ENCODE results near the gene SOSTDC1.
A peak's percentile ranks its signal among the peaks of the same experiment; 100 is the strongest.

Gene SOSTDC1

GRCh38 chr7:16431646-16432424 is 33.7 kb downstream of the SOSTDC1 start:
- Histone ChIP-seq H3K27ac (ENCODE audit: low read depth, low read length) (no peak overlapping the region), H3K36me3 (ENCODE audit: control insufficient read depth, insufficient read depth, low read length) (no peaks in the 10 kb centered on the region), H3K4me1 (ENCODE audit: control insufficient read depth, insufficient read depth, low read length) (no peaks in the 10 kb centered on the region), H3K9ac (ENCODE audit: low read depth, low read length) (no peak overlapping the region), H3K9me3 (ENCODE audit: control insufficient read depth, insufficient read depth, low read length) (no peaks in the 10 kb centered on the region), H3K4me3 (ENCODE audit: low read depth, low read length) (no peak overlapping the region), H3K27me3 (ENCODE audit: control insufficient read depth, insufficient read depth, low read length) (no peaks in the 10 kb centered on the region)

GRCh38 chr7:16430133-16430532 is 35.4 kb downstream of the SOSTDC1 start:
- Histone ChIP-seq H3K36me3 (ENCODE audit: control insufficient read depth, insufficient read depth, low read length) (no peaks in the 10 kb centered on the region), H3K9me3 (ENCODE audit: control insufficient read depth, insufficient read depth, low read length) (no peaks in the 10 kb centered on the region), H3K9ac (ENCODE audit: low read depth, low read length) (no peak overlapping the region), H3K4me3 (ENCODE audit: low read depth, low read length) (no peak overlapping the region), H3K4me1 (ENCODE audit: control insufficient read depth, insufficient read depth, low read length) (no peaks in the 10 kb centered on the region), H3K27me3 (ENCODE audit: control insufficient read depth, insufficient read depth, low read length) (no peaks in the 10 kb centered on the region), H3K27ac (ENCODE audit: low read depth, low read length) (no peak overlapping the region)

GRCh38 chr7:16428672-16429071 is 36.9 kb downstream of the SOSTDC1 start:
- Histone ChIP-seq H3K27ac (ENCODE audit: low read depth, low read length) (no peak overlapping the region), H3K9ac (ENCODE audit: low read depth, low read length) (no peak overlapping the region), H3K9me3 (ENCODE audit: control insufficient read depth, insufficient read depth, low read length) (no peaks in the 10 kb centered on the region), H3K4me3 (ENCODE audit: low read depth, low read length) (no peak overlapping the region), H3K27me3 (ENCODE audit: control insufficient read depth, insufficient read depth, low read length) (no peaks in the 10 kb centered on the region), H3K36me3 (ENCODE audit: control insufficient read depth, insufficient read depth, low read length) (no peaks in the 10 kb centered on the region), H3K4me1 (ENCODE audit: control insufficient read depth, insufficient read depth, low read length) (no peaks in the 10 kb centered on the region)

GRCh38 chr7:16428182-16428581 is 37.4 kb downstream of the SOSTDC1 start:
- no peaks in the 10 kb centered on the region for H3K36me3 ChIP-seq (ENCODE audit: control insufficient read depth, insufficient read depth, low read length)
- H3K9ac ChIP-seq (ENCODE audit: low read depth, low read length) = no peak overlapping the region
- H3K4me3 ChIP-seq (ENCODE audit: low read depth, low read length) = no peak overlapping the region
- no peaks in the 10 kb centered on the region for H3K27me3 ChIP-seq (ENCODE audit: control insufficient read depth, insufficient read depth, low read length)
- H3K4me1 ChIP-seq (ENCODE audit: control insufficient read depth, insufficient read depth, low read length) = no peaks in the 10 kb centered on the region
- H3K27ac ChIP-seq (ENCODE audit: low read depth, low read length) = no peak overlapping the region
- H3K9me3 ChIP-seq (ENCODE audit: control insufficient read depth, insufficient read depth, low read length) = no peaks in the 10 kb centered on the region

GRCh38 chr7:16423761-16424160 is 41.8 kb downstream of the SOSTDC1 start:
- Histone ChIP-seq H3K9me3 (ENCODE audit: control insufficient read depth, insufficient read depth, low read length) (no peaks in the 10 kb centered on the region), H3K4me1 (ENCODE audit: control insufficient read depth, insufficient read depth, low read length) (peaks cover 12% of the 10 kb centered on the region), H3K9ac (ENCODE audit: low read depth, low read length) (no peak overlapping the region), H3K27me3 (ENCODE audit: control insufficient read depth, insufficient read depth, low read length) (peaks cover 21% of the 10 kb centered on the region), H3K36me3 (ENCODE audit: control insufficient read depth, insufficient read depth, low read length) (no peaks in the 10 kb centered on the region), H3K27ac (ENCODE audit: low read depth, low read length) (no peak overlapping the region), H3K4me3 (ENCODE audit: low read depth, low read length) (no peak overlapping the region)

GRCh38 chr7:16422917-16423316 is 42.6 kb downstream of the SOSTDC1 start:
- Histone ChIP-seq H3K9ac (ENCODE audit: low read depth, low read length) (no peak overlapping the region), H3K36me3 (ENCODE audit: control insufficient read depth, insufficient read depth, low read length) (no peaks in the 10 kb centered on the region), H3K4me1 (ENCODE audit: control insufficient read depth, insufficient read depth, low read length) (peaks cover 12% of the 10 kb centered on the region), H3K27me3 (ENCODE audit: control insufficient read depth, insufficient read depth, low read length) (peaks cover 21% of the 10 kb centered on the region), H3K4me3 (ENCODE audit: low read depth, low read length) (no peak overlapping the region), H3K9me3 (ENCODE audit: control insufficient read depth, insufficient read depth, low read length) (no peaks in the 10 kb centered on the region), H3K27ac (ENCODE audit: low read depth, low read length) (no peak overlapping the region)

- no peak overlapping the region for H3K9ac ChIP-seq (ENCODE audit: low read depth, low read length)
- no peaks in the 10 kb centered on the region for H3K36me3 ChIP-seq (ENCODE audit: control insufficient read depth, insufficient read depth, low read length)
- peaks cover 12% of the 10 kb centered on the region for H3K4me1 ChIP-seq (ENCODE audit: control insufficient read depth, insufficient read depth, low read length)
- no peaks in the 10 kb centered on the region for H3K9me3 ChIP-seq (ENCODE audit: control insufficient read depth, insufficient read depth, low read length)
- peak overlapping the region; percentile 40 for H3K27ac ChIP-seq (ENCODE audit: low read depth, low read length)
- H3K27me3 ChIP-seq (ENCODE audit: control insufficient read depth, insufficient read depth, low read length) = peaks cover 21% of the 10 kb centered on the region
- H3K4me3 ChIP-seq (ENCODE audit: low read depth, low read length) = peak overlapping the region; percentile 67; the same call in 1 of the 2 replicates
Observed at GRCh38 chr7:16422103-16422435, 43.5 kb downstream of the SOSTDC1 start.

GRCh38 chr7:16421333-16422102 is 44.0 kb downstream of the SOSTDC1 start, which contains the start of gene CRPPA:
Gene CRPPA, minus strand, starts transcription at chr7:16421538. Its CDS starts 216 bp downstream, at chr7:16421322.
- H3K9me3 ChIP-seq (ENCODE audit: control insufficient read depth, insufficient read depth, low read length) = no peaks in the 10 kb centered on the region
- peak within 1 kb of the TSS; percentile 67 for H3K4me3 ChIP-seq (ENCODE audit: low read depth, low read length)
- peak within 1 kb of the TSS; percentile 64 for H3K9ac ChIP-seq (ENCODE audit: low read depth, low read length)

GRCh38 chr7:16420649-16421332 is 44.7 kb downstream of the SOSTDC1 start:
- H3K27ac ChIP-seq (ENCODE audit: low read depth, low read length) = peak overlapping the region; percentile 73
- no peaks in the 10 kb centered on the region for H3K9me3 ChIP-seq (ENCODE audit: control insufficient read depth, insufficient read depth, low read length)
- peaks cover 21% of the 10 kb centered on the region for H3K27me3 ChIP-seq (ENCODE audit: control insufficient read depth, insufficient read depth, low read length)
- no peaks in the 10 kb centered on the region for H3K36me3 ChIP-seq (ENCODE audit: control insufficient read depth, insufficient read depth, low read length)
- H3K4me3 ChIP-seq (ENCODE audit: low read depth, low read length) = peak overlapping the region; percentile 67
- H3K9ac ChIP-seq (ENCODE audit: low read depth, low read length) = peak overlapping the region; percentile 64
- H3K4me1 ChIP-seq (ENCODE audit: control insufficient read depth, insufficient read depth, low read length) = peaks cover 12% of the 10 kb centered on the region

More at GRCh38 chr7:16421333-16422102, 44.0 kb downstream of the SOSTDC1 start, which contains the start of gene CRPPA:
- Histone ChIP-seq H3K36me3 (ENCODE audit: control insufficient read depth, insufficient read depth, low read length) (no peaks in the 10 kb centered on the region), H3K27me3 (ENCODE audit: control insufficient read depth, insufficient read depth, low read length) (peaks cover 21% of the 10 kb centered on the region), H3K27ac (ENCODE audit: low read depth, low read length) (peak within 1 kb of the TSS; percentile 73), H3K4me1 (ENCODE audit: control insufficient read depth, insufficient read depth, low read length) (peaks cover 12% of the 10 kb centered on the region)

GRCh38 chr7:16420329-16420648 is 45.2 kb downstream of the SOSTDC1 start:
- H3K4me3 ChIP-seq (ENCODE audit: low read depth, low read length) = peak overlapping the region; percentile 67
- no peaks in the 10 kb centered on the region for H3K9me3 ChIP-seq (ENCODE audit: control insufficient read depth, insufficient read depth, low read length)
- no peak overlapping the region for H3K27ac ChIP-seq (ENCODE audit: low read depth, low read length)
- no peak overlapping the region; the same call in 1 of the 2 replicates for H3K9ac ChIP-seq (ENCODE audit: low read depth, low read length)
- H3K27me3 ChIP-seq (ENCODE audit: control insufficient read depth, insufficient read depth, low read length) = peaks cover 21% of the 10 kb centered on the region
- peaks cover 12% of the 10 kb centered on the region for H3K4me1 ChIP-seq (ENCODE audit: control insufficient read depth, insufficient read depth, low read length)
- H3K36me3 ChIP-seq (ENCODE audit: control insufficient read depth, insufficient read depth, low read length) = no peaks in the 10 kb centered on the region

- H3K36me3 ChIP-seq (ENCODE audit: control insufficient read depth, insufficient read depth, low read length) = no peaks in the 10 kb centered on the region
- H3K9ac ChIP-seq (ENCODE audit: low read depth, low read length) = no peak overlapping the region
- H3K9me3 ChIP-seq (ENCODE audit: control insufficient read depth, insufficient read depth, low read length) = no peaks in the 10 kb centered on the region
- peaks cover 12% of the 10 kb centered on the region for H3K4me1 ChIP-seq (ENCODE audit: control insufficient read depth, insufficient read depth, low read length)
- peaks cover 21% of the 10 kb centered on the region for H3K27me3 ChIP-seq (ENCODE audit: control insufficient read depth, insufficient read depth, low read length)
- H3K27ac ChIP-seq (ENCODE audit: low read depth, low read length) = no peak overlapping the region
- H3K4me3 ChIP-seq (ENCODE audit: low read depth, low read length) = peak overlapping the region; percentile 67
Observed at GRCh38 chr7:16419859-16420258, 45.7 kb downstream of the SOSTDC1 start.
